Chondrocyte (in vitro differentiated cells): ENCODE results near the gene IGFBPL1. TPM values are rescaled to one million over a fixed set of nuclear protein-coding genes. Genes with fewer than 3 reads are reported as not detected.

ENCODE experiments used
- DNase-seq: peaks from one replicate; pipeline ENCODE4 v3.0.0; 2021; ENCODE audit warnings: mixed read lengths, low spot score
- H3K27ac Mint-ChIP-seq: one replicate; pipeline ENCODE4 v1.8.0; 2021; ENCODE audit warnings: mild to moderate bottlenecking, moderate library complexity, mixed read lengths; ENCODE audit not compliant: unreplicated experiment
- H3K27me3 Mint-ChIP-seq: 2 replicates; pipeline ENCODE4 v1.8.0; 2021; ENCODE audit warnings: low read depth, mixed read lengths
- H3K36me3 Mint-ChIP-seq: 2 replicates; pipeline ENCODE4 v1.8.0; 2021; ENCODE audit warnings: low read depth, mixed read lengths
- H3K4me1 Mint-ChIP-seq: 2 replicates; pipeline ENCODE4 v1.8.0; 2021; ENCODE audit warnings: low read depth, mild to moderate bottlenecking, mixed read lengths
- H3K4me3 Mint-ChIP-seq: one replicate; pipeline ENCODE4 v1.8.0; 2021; ENCODE audit warnings: mild to moderate bottlenecking, moderate library complexity, mixed read lengths; ENCODE audit not compliant: unreplicated experiment
- H3K9me3 Mint-ChIP-seq: 2 replicates; pipeline ENCODE4 v1.8.0; 2021; ENCODE audit warnings: low read depth, mixed read lengths
- CTCF ChIP-seq: fragments of 200-600 bp; sonication (generic); IDR thresholded peaks from 2 replicates; pipeline ENCODE4 v1.5.0; 2021; ENCODE audit warnings: antibody characterized with exemption, mild to moderate bottlenecking, moderate library complexity
- total RNA-seq: library from RNA; stranded (reverse); gene quantifications from 3 replicates; pipeline ENCODE4 v1.2.1, GENCODE V29; 2021

The IGFBPL1 gene
- total RNA-seq, 1 donor from 2014 or later: 2.8 TPM

GRCh38 chr9:38361473-38361850 lies 62.8 kb downstream of the IGFBPL1 start:
- H3K4me1 Mint-ChIP-seq: peaks cover 63% of the 10 kb centered on the region
- H3K9me3 Mint-ChIP-seq: no peaks in the 10 kb centered on the region
- no peaks in the 10 kb centered on the region for H3K36me3 Mint-ChIP-seq
- no peak overlapping the region for H3K4me3 Mint-ChIP-seq
- H3K27ac Mint-ChIP-seq: peak overlapping the region; percentile 80
- H3K27me3 Mint-ChIP-seq: no peaks in the 10 kb centered on the region
- DNase-seq: no peak
- peak; percentile 8 for TF ChIP-seq CTCF

GRCh38 chr9:38360839-38361472 lies 63.3 kb downstream of the IGFBPL1 start:
- TF ChIP-seq CTCF: no peak
- Mint-ChIP-seq H3K27me3 (no peaks in the 10 kb centered on the region), H3K36me3 (no peaks in the 10 kb centered on the region), H3K27ac (peak overlapping the region; percentile 80), H3K4me3 (no peak overlapping the region), H3K4me1 (peaks cover 63% of the 10 kb centered on the region), H3K9me3 (no peaks in the 10 kb centered on the region)
- DNase-seq: no peak

GRCh38 chr9:38359689-38360385 lies 64.4 kb downstream of the IGFBPL1 start:
- Mint-ChIP-seq H3K36me3 (no peaks in the 10 kb centered on the region), H3K9me3 (no peaks in the 10 kb centered on the region), H3K4me1 (peaks cover 63% of the 10 kb centered on the region), H3K27ac (peak overlapping the region; percentile 80), H3K27me3 (no peaks in the 10 kb centered on the region), H3K4me3 (peak overlapping the region; percentile 33)
- TF ChIP-seq CTCF: no peak
- DNase-seq: no peak

GRCh38 chr9:38359297-38359653 lies 65.0 kb downstream of the IGFBPL1 start:
- H3K4me3 Mint-ChIP-seq: no peak overlapping the region
- H3K4me1 Mint-ChIP-seq: peaks cover 63% of the 10 kb centered on the region
- TF ChIP-seq CTCF: no peak
- H3K9me3 Mint-ChIP-seq: no peaks in the 10 kb centered on the region
- DNase-seq: no peak
- H3K27ac Mint-ChIP-seq: peak overlapping the region; percentile 80
- no peaks in the 10 kb centered on the region for H3K27me3 Mint-ChIP-seq
- H3K36me3 Mint-ChIP-seq: no peaks in the 10 kb centered on the region

GRCh38 chr9:38358390-38359296 lies 65.6 kb downstream of the IGFBPL1 start:
- H3K27ac Mint-ChIP-seq: peak overlapping the region; percentile 80
- peaks cover 60% of the 10 kb centered on the region for H3K4me1 Mint-ChIP-seq
- TF ChIP-seq CTCF: no peak
- H3K9me3 Mint-ChIP-seq: no peaks in the 10 kb centered on the region
- no peaks in the 10 kb centered on the region for H3K27me3 Mint-ChIP-seq
- DNase-seq: no peak
- H3K4me3 Mint-ChIP-seq: no peak overlapping the region
- H3K36me3 Mint-ChIP-seq: no peaks in the 10 kb centered on the region
